Measurements from ENCODE around the gene ARL13B. TPM values are rescaled to one million over a fixed set of nuclear protein-coding genes. Genes with fewer than 3 reads are reported as not detected.
"Not testable (repeated sequence)": the region's sequence is repeated elsewhere in the genome, so short reads cannot be mapped to it uniquely, and the experiment has no call there.

Gene ARL13B
- total and polyA plus RNA-seq, 2 of the 13 experiments (the other 11 are each of a cell fraction or from before 2014, with no cell fraction given) = 2.2 to 9.6 TPM

DNA sequence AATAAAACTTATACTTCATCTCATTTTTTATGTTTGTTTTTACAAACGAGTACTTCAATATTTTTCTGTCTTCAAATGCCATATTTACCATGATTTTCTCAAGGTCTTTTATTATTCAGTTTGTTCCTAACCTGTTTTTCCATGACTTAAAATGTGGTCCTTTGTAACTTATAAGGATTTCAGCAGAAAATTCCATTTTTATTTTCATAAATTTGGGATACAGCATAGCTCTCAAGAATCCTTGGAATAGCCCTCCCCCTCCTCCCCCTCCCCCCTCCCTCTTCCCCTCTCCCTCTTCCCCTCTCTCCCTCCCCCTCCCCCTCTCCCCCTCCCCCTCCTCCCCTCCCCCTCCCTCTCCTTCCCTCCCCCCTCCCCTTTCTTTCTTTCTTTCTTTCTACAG lies 63.3 kb downstream of the ARL13B start:
- Histone ChIP-seq H2AFZ (ENCODE audit: low read length) (no peak overlapping the region), H3K4me2 (ENCODE audit: low read depth, low read length) (no peak overlapping the region), H3K4me1 (ENCODE audit: insufficient read depth, low read length) (no peaks in the 10 kb centered on the region), H3K27me3 (ENCODE audit: control insufficient read depth in 1 of 2, insufficient read depth in 2 of 2, low read length in 2 of 2) (no peaks in the 10 kb centered on the region; a peak in 1 of 5 replicates), H3K4me3 (replicated peaks in 1 of 3; ENCODE audit: insufficient read depth in 1 of 3, low read depth in 2 of 3, low read length in 3 of 3) (no peak overlapping the region), H3K9ac (ENCODE audit: insufficient read depth, low read depth, low read length) (no peak overlapping the region), H4K20me1 (ENCODE audit: insufficient read depth, low read length) (no peaks in the 10 kb centered on the region), H3K27ac (ENCODE audit: extremely low read length, insufficient read depth, low read length) (no peak overlapping the region), H3K79me2 (ENCODE audit: insufficient read depth, low read length) (no peaks in the 10 kb centered on the region), H3K9me3 (ENCODE audit: low read length) (no peaks in the 10 kb centered on the region), H3K36me3 (replicated peaks in 1 of 2; ENCODE audit: control insufficient read depth in 1 of 2, insufficient read depth in 2 of 2, low read length in 2 of 2) (no peaks in the 10 kb centered on the region)
- TF ChIP-seq PCBP1 (IDR thresholded peaks at IDR 0.05; ENCODE audit: borderline replicate concordance, low read depth, low read length) = 0 out of 2 replicates have a peak, but pooled peaks have one; percentile 46
- no peak for TF ChIP-seq CBFB (CRISPR knock-in tag; IDR thresholded peaks at IDR 0.05)
- peak; percentile 73 for TF ChIP-seq HNRNPK (IDR thresholded peaks at IDR 0.05; ENCODE audit: low read depth, low read length, poor library complexity, severe bottlenecking)
- no peak for ATAC-seq
- 100% methylated on average over 1 of the region's 1 CpG for WGBS (ENCODE audit: low lambda C conversion rate)
- no peak for FAIRE-seq
- ChIA-PET POLR2A (no interaction called here), CTCF (ENCODE audit: low intra/inter-chr PET ratio, low total read pairs) (no interaction called here)
- no peak for DNase-seq (ENCODE audit: low spot score)
- in situ Hi-C loops (cut with HindIII; ENCODE audit: extremely low pct_ligation_motif_present, low pct_unique_long_range_greater_than_20kb) = no loop called here
- intact Hi-C loops (cut with micrococcal nuclease; ENCODE audit: unreplicated experiment) = no loop called here
- BruUV-seq (replicated peaks) = no TSS peak

DNA sequence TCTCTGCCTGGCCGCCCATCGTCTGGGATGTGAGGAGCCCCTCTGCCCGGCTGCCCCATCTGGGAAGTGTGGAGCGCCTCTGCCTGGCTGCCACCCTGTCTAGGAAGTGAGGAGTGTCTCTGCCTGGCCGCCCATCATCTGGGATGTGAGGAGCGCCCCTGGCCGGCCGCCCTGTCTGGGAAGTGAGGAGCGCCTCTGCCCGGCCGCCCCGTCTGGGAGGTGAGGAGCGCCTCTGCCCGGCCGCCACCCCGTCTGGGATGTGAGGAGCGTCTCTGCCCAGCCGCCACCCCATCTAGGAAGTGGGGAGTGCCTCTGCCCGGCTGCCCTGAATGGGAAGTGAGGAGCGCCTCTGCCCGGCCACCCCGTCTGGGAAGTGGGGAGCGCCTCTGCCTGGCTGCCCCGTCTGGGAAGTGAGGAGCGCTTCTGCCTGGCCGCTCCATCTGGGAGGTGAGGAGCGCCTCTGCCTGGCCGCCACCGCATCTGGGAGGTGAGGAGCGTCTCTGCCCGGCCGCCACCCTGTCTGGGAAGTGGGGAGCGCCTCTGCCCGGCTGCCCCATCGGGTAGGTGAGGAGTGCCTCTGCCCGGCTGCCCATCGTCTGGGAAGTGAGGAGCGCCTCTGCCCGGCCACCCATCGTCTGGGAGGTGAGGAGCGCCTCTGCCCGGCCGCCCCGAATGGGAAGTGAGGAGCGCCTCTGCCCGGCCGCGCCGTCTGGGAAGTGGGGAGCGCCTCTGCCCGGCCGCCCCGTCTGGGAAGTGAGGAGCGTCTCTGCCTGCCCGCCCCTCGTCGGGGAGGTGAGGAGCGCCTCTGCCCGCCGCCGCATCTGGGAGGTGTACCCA lies 64.4 kb downstream of the ARL13B start:
- ATAC-seq; H3K27ac ChIP-seq (ENCODE audit: extremely low read length, insufficient read depth, low read length); H3K27me3 ChIP-seq (ENCODE audit: control insufficient read depth in 1 of 2, insufficient read depth in 2 of 2, low read length in 2 of 2); in situ Hi-C loops (cut with HindIII; ENCODE audit: extremely low pct_ligation_motif_present, low pct_unique_long_range_greater_than_20kb); FAIRE-seq; H3K9me3 ChIP-seq (ENCODE audit: low read length); intact Hi-C loops (cut with micrococcal nuclease; ENCODE audit: unreplicated experiment); H3K79me2 ChIP-seq (ENCODE audit: insufficient read depth, low read length); H3K4me3 ChIP-seq (replicated peaks in 1 of 3; ENCODE audit: insufficient read depth in 1 of 3, low read depth in 2 of 3, low read length in 3 of 3); BruUV-seq (replicated peaks); H2AFZ ChIP-seq (ENCODE audit: low read length); H4K20me1 ChIP-seq (ENCODE audit: insufficient read depth, low read length); H3K36me3 ChIP-seq (replicated peaks in 1 of 2; ENCODE audit: control insufficient read depth in 1 of 2, insufficient read depth in 2 of 2, low read length in 2 of 2); H3K4me1 ChIP-seq (ENCODE audit: insufficient read depth, low read length); DNase-seq (ENCODE audit: low spot score); H3K9ac ChIP-seq (ENCODE audit: insufficient read depth, low read depth, low read length); H3K4me2 ChIP-seq (ENCODE audit: low read depth, low read length); CTCF ChIA-PET (ENCODE audit: low intra/inter-chr PET ratio, low total read pairs); POLR2A ChIA-PET: not testable (repeated sequence)
- WGBS (ENCODE audit: low lambda C conversion rate) = 98% methylated on average over 31 of the region's 61 CpGs
